WERI-Rb-1 (cell line): ENCODE data around the gene CRYBG2.

Experiments used
- DNase-seq: peaks from one replicate; pipeline ENCODE4 v3.0.0-alpha.2; 2020
- H3K27ac ChIP-seq: fragments of 250-450 bp; sonication (Bioruptor Pico); 2 replicates; pipeline ENCODE4 v1.5.1; 2020; ENCODE audit warnings: mild to moderate bottlenecking, moderate library complexity
- H3K27me3 ChIP-seq: fragments of 250-450 bp; sonication (Bioruptor Pico); 2 replicates; pipeline ENCODE4 v1.5.1; 2021; ENCODE audit warnings: mild to moderate bottlenecking, low read depth, moderate library complexity; ENCODE audit not compliant: insufficient read depth, severe bottlenecking
- H3K36me3 ChIP-seq: fragments of 250-450 bp; sonication (Bioruptor Pico); 2 replicates; pipeline ENCODE4 v1.5.1; 2020; ENCODE audit warnings: mild to moderate bottlenecking, moderate library complexity
- H3K4me3 ChIP-seq: 2 replicates; pipeline ENCODE4 v1.5.1; 2011; ENCODE audit warnings: low read depth, mild to moderate bottlenecking, control low read depth, low read length
- H3K9me3 ChIP-seq: fragments of 250-450 bp; sonication (Bioruptor Pico); 2 replicates; pipeline ENCODE4 v1.5.1; 2021; ENCODE audit warnings: mild to moderate bottlenecking, moderate library complexity; ENCODE audit not compliant: severe bottlenecking
- CTCF ChIP-seq: IDR thresholded peaks from 2 replicates; pipeline ENCODE4 v1.5.1; 2011; ENCODE audit warnings: low read depth, mild to moderate bottlenecking, control low read depth, inconsistent platforms, low read length

CRYBG2 gene

GRCh38 chr1:26353976-26354820, at the start of gene CRYBG2:
Gene CRYBG2, minus strand, starts transcription at chr1:26354130. Its CDS starts 7,473 bp downstream, at chr1:26346657.
- no peak within 1 kb of the TSS for H3K27ac ChIP-seq
- DNase-seq, result no peak
- no peaks in the 10 kb centered on the region for H3K36me3 ChIP-seq
- H3K4me3 ChIP-seq, result no peak within 1 kb of the TSS
- TF ChIP-seq CTCF, result no peak
- H3K9me3 ChIP-seq, result no peaks in the 10 kb centered on the region
- H3K27me3 ChIP-seq, result no peaks in the 10 kb centered on the region

GRCh38 chr1:26403656-26404055, 49.7 kb upstream of the CRYBG2 start:
- Histone ChIP-seq H3K4me3 (no peak overlapping the region), H3K27me3 (no peaks in the 10 kb centered on the region), H3K27ac (no peak overlapping the region), H3K36me3 (no peaks in the 10 kb centered on the region), H3K9me3 (peaks cover 6% of the 10 kb centered on the region)
- no peak for TF ChIP-seq CTCF
- no peak for DNase-seq

- TF ChIP-seq CTCF, result no peak
- Histone ChIP-seq H3K9me3 (no peaks in the 10 kb centered on the region), H3K36me3 (no peaks in the 10 kb centered on the region), H3K27ac (peak overlapping the region; percentile 28), H3K27me3 (no peaks in the 10 kb centered on the region), H3K4me3 (no peak overlapping the region)
- DNase-seq, result no peak
Observed at GRCh38 chr1:26401891-26402290, 48.0 kb upstream of the CRYBG2 start.

GRCh38 chr1:26399034-26399433, 45.1 kb upstream of the CRYBG2 start:
- H3K4me3 ChIP-seq, result no peak overlapping the region
- no peaks in the 10 kb centered on the region for H3K27me3 ChIP-seq
- no peak for DNase-seq
- H3K9me3 ChIP-seq, result no peaks in the 10 kb centered on the region
- TF ChIP-seq CTCF, result no peak
- no peaks in the 10 kb centered on the region for H3K36me3 ChIP-seq
- no peak overlapping the region for H3K27ac ChIP-seq

- Histone ChIP-seq H3K4me3 (no peak overlapping the region), H3K27ac (no peak overlapping the region), H3K36me3 (no peaks in the 10 kb centered on the region), H3K9me3 (no peaks in the 10 kb centered on the region), H3K27me3 (no peaks in the 10 kb centered on the region)
- TF ChIP-seq CTCF, result no peak
- DNase-seq, result no peak
Observed at GRCh38 chr1:26395754-26396153, 41.8 kb upstream of the CRYBG2 start.
